ENCODE data around the gene ZNF316. TPM values are rescaled to one million over a fixed set of nuclear protein-coding genes. Genes with fewer than 3 reads are reported as not detected.
"Not testable (repeated sequence)": the region's sequence is repeated elsewhere in the genome, so short reads cannot be mapped to it uniquely, and the experiment has no call there.

ZNF316 gene
- total RNA-seq, 1 donor from 2014 or later, result 46.8 TPM

DNA sequence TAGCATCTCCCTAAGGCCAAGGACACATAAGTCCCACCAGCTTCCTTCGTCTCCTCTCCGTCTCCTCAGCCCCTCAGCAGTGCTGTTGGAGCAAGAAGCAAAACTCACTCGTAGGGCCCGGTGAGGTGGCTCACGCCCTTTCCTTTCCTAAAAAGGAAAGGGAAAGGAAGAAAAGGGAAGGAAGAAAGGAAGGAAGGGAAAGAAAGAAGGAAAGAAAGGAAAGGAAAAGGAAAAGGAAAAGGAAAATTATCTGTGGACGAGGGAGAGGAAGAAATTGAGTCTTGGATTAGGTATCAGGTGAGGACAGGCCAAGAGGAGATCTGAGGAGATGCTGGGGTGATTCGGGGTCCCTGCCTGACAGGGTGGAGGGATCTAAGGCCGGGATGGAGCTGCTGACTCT is 3.1 kb upstream of the ZNF316 start:
- Histone ChIP-seq H3K36me3 (no peaks in the 10 kb centered on the region), H3K9me3 (no peaks in the 10 kb centered on the region), H3K27ac (no peak overlapping the region), H3K27me3 (no peaks in the 10 kb centered on the region), H3K4me3 (no peak overlapping the region), H3K4me1 (peaks cover 11% of the 10 kb centered on the region)
- ATAC-seq, result no peak
- intact Hi-C loops (cut with DNase I), result no loop called here
- TF ChIP-seq, protein P1, sequence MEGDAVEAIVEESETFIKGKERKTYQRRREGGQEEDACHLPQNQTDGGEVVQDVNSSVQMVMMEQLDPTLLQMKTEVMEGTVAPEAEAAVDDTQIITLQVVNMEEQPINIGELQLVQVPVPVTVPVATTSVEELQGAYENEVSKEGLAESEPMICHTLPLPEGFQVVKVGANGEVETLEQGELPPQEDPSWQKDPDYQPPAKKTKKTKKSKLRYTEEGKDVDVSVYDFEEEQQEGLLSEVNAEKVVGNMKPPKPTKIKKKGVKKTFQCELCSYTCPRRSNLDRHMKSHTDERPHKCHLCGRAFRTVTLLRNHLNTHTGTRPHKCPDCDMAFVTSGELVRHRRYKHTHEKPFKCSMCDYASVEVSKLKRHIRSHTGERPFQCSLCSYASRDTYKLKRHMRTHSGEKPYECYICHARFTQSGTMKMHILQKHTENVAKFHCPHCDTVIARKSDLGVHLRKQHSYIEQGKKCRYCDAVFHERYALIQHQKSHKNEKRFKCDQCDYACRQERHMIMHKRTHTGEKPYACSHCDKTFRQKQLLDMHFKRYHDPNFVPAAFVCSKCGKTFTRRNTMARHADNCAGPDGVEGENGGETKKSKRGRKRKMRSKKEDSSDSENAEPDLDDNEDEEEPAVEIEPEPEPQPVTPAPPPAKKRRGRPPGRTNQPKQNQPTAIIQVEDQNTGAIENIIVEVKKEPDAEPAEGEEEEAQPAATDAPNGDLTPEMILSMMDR (IDR thresholded peaks at IDR 0.05), result no peak
- no peak for DNase-seq

DNA sequence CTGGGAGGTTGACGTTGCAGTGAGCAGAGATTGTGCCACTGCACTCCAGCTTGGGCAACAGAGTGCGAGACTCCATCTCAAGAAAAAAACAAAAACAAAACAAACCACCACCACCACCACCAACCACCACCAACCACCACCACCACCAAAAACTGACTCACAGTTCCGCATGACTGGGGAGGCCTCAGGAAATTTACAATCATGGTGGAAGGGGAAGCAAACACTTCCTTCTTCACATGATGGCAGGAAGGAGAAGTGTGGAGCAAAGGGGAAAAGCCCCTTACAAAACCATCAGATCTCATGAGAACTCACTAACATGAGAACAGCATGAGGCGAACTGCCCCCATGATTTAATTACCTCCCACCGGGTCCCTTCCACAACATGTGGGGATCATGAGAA is 2.1 kb upstream of the ZNF316 start:
- H3K27ac ChIP-seq; H3K27me3 ChIP-seq; DNase-seq; H3K9me3 ChIP-seq; H3K4me3 ChIP-seq; intact Hi-C loops (cut with DNase I); H3K36me3 ChIP-seq: not testable (repeated sequence)
- peak; percentile 13 for ATAC-seq
- H3K4me1 ChIP-seq, result peaks cover 20% of the 10 kb centered on the region

DNA sequence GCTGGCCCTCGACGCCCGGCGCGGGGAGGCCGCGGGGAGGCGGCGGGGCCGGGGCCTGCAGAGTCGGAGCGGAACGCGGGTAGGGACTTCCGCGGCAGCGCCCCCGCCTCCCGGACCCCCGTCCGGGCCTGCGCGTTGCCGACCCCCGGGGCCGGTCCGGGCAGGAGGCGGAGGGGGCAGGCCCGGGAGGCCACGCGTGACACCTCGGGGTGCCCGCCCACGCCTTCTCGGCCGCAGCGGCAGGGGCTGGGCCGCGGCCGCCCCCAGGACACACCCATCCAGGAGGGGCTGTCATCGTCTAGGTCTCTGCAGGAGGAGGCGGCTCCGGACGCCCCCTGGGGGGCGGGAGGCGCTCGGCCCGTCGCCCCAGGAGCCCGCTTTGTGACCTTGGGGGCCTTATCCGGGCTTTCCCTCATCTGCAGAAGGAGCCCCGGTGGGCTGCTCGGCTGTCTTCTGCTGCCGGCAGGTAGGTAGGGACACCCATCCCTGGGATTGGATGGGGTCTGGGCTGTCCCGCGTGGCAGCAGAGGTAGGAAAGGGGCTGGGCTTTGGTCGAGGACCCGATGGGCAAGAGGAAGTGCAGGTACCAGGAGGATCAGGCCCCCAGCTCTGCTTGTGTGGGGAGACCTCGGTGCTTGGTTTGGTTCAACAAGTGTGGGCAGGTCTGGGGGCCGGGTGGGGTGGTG is 569 bp downstream of the ZNF316 start:
- DNase-seq (peak; percentile 79), ATAC-seq (peak; percentile 48)
- TF ChIP-seq, protein P1 (IDR thresholded peaks at IDR 0.05), result peak; percentile 46
- Histone ChIP-seq H3K27ac (peak overlapping the region; percentile 63), H3K36me3 (peaks cover 23% of the 10 kb centered on the region), H3K4me1 (peaks cover 21% of the 10 kb centered on the region), H3K27me3 (no peaks in the 10 kb centered on the region), H3K9me3 (no peaks in the 10 kb centered on the region), H3K4me3 (peak overlapping the region; percentile 72)
- intact Hi-C loops (cut with DNase I), result no loop called here

DNA sequence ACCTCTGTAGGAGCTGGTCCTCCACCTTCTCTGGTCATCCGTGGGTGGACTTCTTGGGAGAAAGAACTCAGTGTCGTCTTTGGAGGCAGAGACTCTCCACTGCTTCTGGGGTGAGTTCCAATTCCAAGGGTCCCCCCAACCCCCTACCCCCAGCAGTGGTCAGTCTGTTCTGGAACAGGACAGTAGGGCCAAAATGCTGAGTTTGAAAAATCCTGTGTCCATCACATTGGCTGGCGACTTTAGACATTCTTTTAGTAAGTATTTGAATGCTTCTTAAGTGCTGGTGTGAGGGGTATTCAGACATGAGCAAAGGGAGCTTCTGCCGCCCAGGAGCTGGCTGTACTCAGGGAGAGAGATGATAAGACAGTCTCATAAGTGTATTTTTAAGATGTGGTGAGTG is 1.9 kb downstream of the ZNF316 start:
- H3K4me1 ChIP-seq, result peaks cover 21% of the 10 kb centered on the region
- H3K27ac ChIP-seq, result no peak overlapping the region
- ATAC-seq, result no peak
- H3K4me3 ChIP-seq, result no peak overlapping the region
- H3K9me3 ChIP-seq, result no peaks in the 10 kb centered on the region
- H3K36me3 ChIP-seq, result peaks cover 35% of the 10 kb centered on the region
- no peaks in the 10 kb centered on the region for H3K27me3 ChIP-seq
- DNase-seq, result no peak
- TF ChIP-seq, protein P1 (IDR thresholded peaks at IDR 0.05), result no peak
- intact Hi-C loops (cut with DNase I), result no loop called here

DNA sequence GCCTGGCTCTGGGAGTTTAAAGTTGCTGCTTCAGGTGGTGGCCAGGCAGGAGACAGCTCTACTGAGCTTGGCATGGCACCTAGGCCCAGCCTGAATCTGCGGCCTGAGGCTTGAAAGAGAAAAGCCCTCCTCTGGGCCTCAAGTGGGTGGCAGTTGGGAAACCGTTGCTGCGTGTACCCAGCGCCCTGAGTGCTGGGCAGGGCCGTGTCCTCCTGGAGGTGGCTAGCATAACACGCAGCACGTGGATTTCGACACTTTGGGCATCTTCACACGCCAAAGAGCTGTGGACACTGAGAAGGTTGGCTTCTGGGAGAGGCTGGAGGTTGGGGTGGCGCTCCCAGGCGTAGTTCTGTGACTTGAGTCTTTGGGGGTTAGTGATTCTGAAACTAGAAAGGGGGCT is 2.5 kb downstream of the ZNF316 start:
- DNase-seq (peak; percentile 84), ATAC-seq (peak; percentile 16)
- Histone ChIP-seq H3K36me3 (peaks cover 41% of the 10 kb centered on the region), H3K4me1 (peaks cover 21% of the 10 kb centered on the region), H3K27me3 (no peaks in the 10 kb centered on the region), H3K27ac (no peak overlapping the region), H3K4me3 (no peak overlapping the region), H3K9me3 (no peaks in the 10 kb centered on the region)
- TF ChIP-seq, protein P1 (IDR thresholded peaks at IDR 0.05), result no peak
- intact Hi-C loops (cut with DNase I), result no loop called here

DNA sequence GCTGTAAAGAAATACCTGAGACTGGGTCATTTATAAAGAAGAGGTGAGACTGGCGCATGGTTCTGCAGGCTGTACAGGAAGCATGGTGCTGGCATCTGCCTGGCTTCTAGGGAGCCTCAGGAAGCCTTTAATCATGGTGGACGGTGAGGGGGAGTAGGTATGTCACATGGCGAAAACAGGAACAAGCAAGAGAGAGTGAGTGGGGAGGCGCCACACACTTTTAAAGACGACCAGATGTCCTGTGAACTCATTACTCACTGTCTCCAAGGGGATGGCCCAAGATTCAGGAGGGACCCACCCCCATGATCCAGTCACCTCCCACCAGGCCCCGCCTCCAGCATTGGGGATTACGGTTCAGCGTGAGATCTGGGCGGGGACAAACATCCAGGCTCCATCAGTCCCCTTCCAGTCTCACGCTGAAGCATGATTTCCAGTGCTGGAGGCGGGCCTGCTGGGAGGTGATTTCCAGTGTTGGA is 3.2 kb downstream of the ZNF316 start:
- H3K4me3 ChIP-seq, result no peak overlapping the region
- DNase-seq, result no peak

More for the DNA sequence above, 3.2 kb downstream of the ZNF316 start:
- TF ChIP-seq, protein P1 (IDR thresholded peaks at IDR 0.05), result no peak
- intact Hi-C loops (cut with DNase I), result no loop called here
- Histone ChIP-seq H3K27ac (no peak overlapping the region), H3K9me3 (no peaks in the 10 kb centered on the region), H3K27me3 (no peaks in the 10 kb centered on the region), H3K36me3 (peaks cover 48% of the 10 kb centered on the region), H3K4me1 (peaks cover 21% of the 10 kb centered on the region)
- no peak for ATAC-seq
